Measurements from ENCODE around the gene MAP7. TPM values are rescaled to one million over a fixed set of nuclear protein-coding genes. Genes with fewer than 3 reads are reported as not detected.
A peak's percentile ranks its signal among the peaks of the same experiment; 100 is the strongest.

MAP7 gene
- total RNA-seq, 3 donors from 2014 or later (not counting 1 experiment from before 2014, with no cell fraction given), result 0.14 to 0.68 (median 0.14) TPM

DNA sequence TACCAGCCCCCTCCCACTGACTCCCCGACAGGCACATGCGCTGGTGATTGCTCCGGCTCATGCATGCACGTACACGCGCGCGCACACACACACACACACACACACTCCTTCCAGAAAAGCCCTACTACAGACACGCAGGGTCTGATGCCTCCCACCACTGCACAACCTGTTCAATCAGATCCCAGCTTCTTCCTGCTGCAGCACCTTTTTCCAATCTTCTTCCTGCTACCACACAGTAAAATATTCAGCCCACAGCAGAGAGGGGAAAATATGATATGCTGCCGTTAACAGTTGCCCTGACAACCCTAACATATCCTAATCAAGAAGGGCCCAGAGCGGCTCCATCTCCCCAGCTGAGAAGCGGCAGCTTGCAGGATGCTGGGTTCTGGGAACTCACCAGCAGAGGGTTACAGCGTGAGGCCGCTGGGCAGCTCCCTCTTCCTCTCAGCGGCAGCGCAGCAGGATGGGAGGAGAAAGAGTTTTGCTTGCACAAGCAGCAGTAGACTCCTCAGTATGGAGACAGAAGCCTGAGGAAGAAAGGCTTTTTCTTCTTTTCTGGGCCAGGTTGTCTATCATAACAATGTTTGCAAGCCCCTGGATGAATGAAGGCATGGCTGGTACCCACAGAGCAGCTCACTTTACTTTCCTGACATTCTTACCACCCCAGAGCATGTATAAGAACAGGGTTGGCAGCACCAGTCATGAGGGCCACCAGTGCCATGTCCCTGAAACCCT lies 23.9 kb downstream of the MAP7 start:
- Mint-ChIP-seq H3K36me3 (no peaks in the 10 kb centered on the region), H3K4me3 (no peak overlapping the region), H3K4me1 (peaks cover 6 to 9% of the 10 kb centered on the region in 2 donors), H3K27me3 (ENCODE audit: low read depth in 2 of 2) (peaks cover 9 to 26% of the 10 kb centered on the region in 2 donors), H3K27ac (no peak overlapping the region), H3K9me3 (no peaks in the 10 kb centered on the region)
- Histone ChIP-seq H3K27ac (ENCODE audit: low read length) (no peak overlapping the region), H3K4me1 (ENCODE audit: control insufficient read depth, insufficient read depth, low read length) (no peaks in the 10 kb centered on the region), H3K4me3 (ENCODE audit: low read length) (no peak overlapping the region), H3K27me3 (ENCODE audit: control insufficient read depth, insufficient read depth, low read length) (no peaks in the 10 kb centered on the region), H3K36me3 (ENCODE audit: control insufficient read depth, insufficient read depth, low read length) (no peaks in the 10 kb centered on the region), H3K9me3 (ENCODE audit: control insufficient read depth, insufficient read depth, low read length) (no peaks in the 10 kb centered on the region)
- intact Hi-C loops (cut with micrococcal nuclease), result no loop called here
- WGBS (ENCODE audit: insufficient coverage), result 17% methylated on average over 14 of the region's 16 CpGs
- ATAC-seq, result peak; percentile 53 to 78 (median 64)
- DNase-seq, result peak in 1 of 2 donors; percentile 58
- no peak for TF ChIP-seq CTCF (IDR thresholded peaks at IDR 0.05)

- no peak for TF ChIP-seq CTCF (IDR thresholded peaks at IDR 0.05)
- Histone ChIP-seq H3K27me3 (ENCODE audit: control insufficient read depth, insufficient read depth, low read length) (no peaks in the 10 kb centered on the region), H3K36me3 (ENCODE audit: control insufficient read depth, insufficient read depth, low read length) (no peaks in the 10 kb centered on the region), H3K9me3 (ENCODE audit: control insufficient read depth, insufficient read depth, low read length) (no peaks in the 10 kb centered on the region), H3K27ac (ENCODE audit: low read length) (no peak overlapping the region), H3K4me3 (ENCODE audit: low read length) (no peak overlapping the region), H3K4me1 (ENCODE audit: control insufficient read depth, insufficient read depth, low read length) (no peaks in the 10 kb centered on the region)
- intact Hi-C loops (cut with micrococcal nuclease), result no loop called here
- DNase-seq (no peak), ATAC-seq (no peak)
- no peaks in the 10 kb centered on the region for H3K9me3 Mint-ChIP-seq
- H3K4me3 Mint-ChIP-seq, result no peak overlapping the region
- no peaks in the 10 kb centered on the region for H3K36me3 Mint-ChIP-seq
- 31% methylated on average over 7 of the region's 8 CpGs for WGBS (ENCODE audit: insufficient coverage)
- H3K27me3 Mint-ChIP-seq (ENCODE audit: low read depth in 2 of 2), result peaks cover 10 to 27% of the 10 kb centered on the region in 2 donors
- H3K27ac Mint-ChIP-seq, result no peak overlapping the region
- peaks cover 6 to 9% of the 10 kb centered on the region in 2 donors for H3K4me1 Mint-ChIP-seq
Measured at GRCh38 chr6:136525586-136526195, 24.5 kb downstream of the MAP7 start.

GRCh38 chr6:136524936-136525413 lies 25.2 kb downstream of the MAP7 start:
- H3K27me3 ChIP-seq (ENCODE audit: control insufficient read depth, insufficient read depth, low read length), result no peaks in the 10 kb centered on the region
- H3K4me3 ChIP-seq (ENCODE audit: low read length), result no peak overlapping the region
- Mint-ChIP-seq H3K36me3 (no peaks in the 10 kb centered on the region), H3K27me3 (ENCODE audit: low read depth in 2 of 2) (peaks cover 16 to 34% of the 10 kb centered on the region in 2 donors), H3K4me1 (peaks cover 6 to 9% of the 10 kb centered on the region in 2 donors), H3K27ac (no peak overlapping the region), H3K4me3 (no peak overlapping the region), H3K9me3 (no peaks in the 10 kb centered on the region)
- H3K9me3 ChIP-seq (ENCODE audit: control insufficient read depth, insufficient read depth, low read length), result no peaks in the 10 kb centered on the region
- no peaks in the 10 kb centered on the region for H3K36me3 ChIP-seq (ENCODE audit: control insufficient read depth, insufficient read depth, low read length)
- intact Hi-C loops (cut with micrococcal nuclease), result no loop called here
- ATAC-seq (no peak), DNase-seq (no peak)
- no peak overlapping the region for H3K27ac ChIP-seq (ENCODE audit: low read length)
- TF ChIP-seq CTCF (IDR thresholded peaks at IDR 0.05), result no peak
- H3K4me1 ChIP-seq (ENCODE audit: control insufficient read depth, insufficient read depth, low read length), result no peaks in the 10 kb centered on the region
- WGBS (ENCODE audit: insufficient coverage), result 36% methylated on average over 2 of the region's 2 CpGs

Measured in natural killer cell (primary cell).